ENCODE data around the gene A2M. TPM values are rescaled to one million over a fixed set of nuclear protein-coding genes. Genes with fewer than 3 reads are reported as not detected.

A2M gene
- total RNA-seq, 1 donor from 2014 or later, result 346 TPM

DNA sequence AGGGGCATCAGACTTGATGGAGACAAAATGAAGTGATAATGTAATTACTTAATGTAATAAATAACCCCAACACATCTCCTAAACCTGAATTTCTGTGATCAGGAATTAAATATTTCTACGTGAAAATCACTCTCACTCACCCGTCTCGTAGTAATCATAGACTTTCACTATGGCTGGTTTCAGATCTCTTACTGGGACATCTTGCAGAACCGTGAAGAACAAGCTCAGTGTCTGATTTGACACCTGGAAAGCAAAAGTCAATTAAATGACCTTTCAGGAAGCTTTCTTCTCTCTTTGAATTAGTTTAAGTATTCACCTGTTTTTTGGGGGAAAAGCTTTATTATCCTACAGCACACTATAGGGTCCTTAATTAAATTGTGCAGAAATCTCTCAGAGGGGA, 47.1 kb downstream of the A2M start:
- H3K27ac Mint-ChIP-seq (ENCODE audit: unreplicated experiment), result no peak overlapping the region
- H3K4me3 Mint-ChIP-seq (ENCODE audit: unreplicated experiment), result no peak overlapping the region
- H3K36me3 Mint-ChIP-seq (ENCODE audit: unreplicated experiment), result no peaks in the 10 kb centered on the region
- peaks cover 3% of the 10 kb centered on the region for H3K4me1 Mint-ChIP-seq (ENCODE audit: low read depth, unreplicated experiment)
- no peak for DNase-seq
- no peak for TF ChIP-seq CTCF (IDR thresholded peaks at IDR 0.05; ENCODE audit: partially characterized antibody, unreplicated experiment)
- H3K9me3 Mint-ChIP-seq (ENCODE audit: unreplicated experiment), result peaks cover 4% of the 10 kb centered on the region
- peaks cover 4% of the 10 kb centered on the region for H3K27me3 Mint-ChIP-seq (ENCODE audit: unreplicated experiment)

GRCh38 chr12:9068086-9068485, 47.6 kb downstream of the A2M start:
- TF ChIP-seq CTCF (IDR thresholded peaks at IDR 0.05; ENCODE audit: partially characterized antibody, unreplicated experiment), result no peak
- Mint-ChIP-seq H3K9me3 (ENCODE audit: unreplicated experiment) (peaks cover 4% of the 10 kb centered on the region), H3K4me3 (ENCODE audit: unreplicated experiment) (no peak overlapping the region), H3K36me3 (ENCODE audit: unreplicated experiment) (no peaks in the 10 kb centered on the region), H3K4me1 (ENCODE audit: low read depth, unreplicated experiment) (peaks cover 3% of the 10 kb centered on the region), H3K27ac (ENCODE audit: unreplicated experiment) (no peak overlapping the region), H3K27me3 (ENCODE audit: unreplicated experiment) (peaks cover 4% of the 10 kb centered on the region)
- DNase-seq, result no peak

- TF ChIP-seq CTCF (IDR thresholded peaks at IDR 0.05; ENCODE audit: partially characterized antibody, unreplicated experiment), result no peak
- Mint-ChIP-seq H3K36me3 (ENCODE audit: unreplicated experiment) (no peaks in the 10 kb centered on the region), H3K9me3 (ENCODE audit: unreplicated experiment) (peaks cover 4% of the 10 kb centered on the region), H3K27me3 (ENCODE audit: unreplicated experiment) (peaks cover 4% of the 10 kb centered on the region), H3K27ac (ENCODE audit: unreplicated experiment) (no peak overlapping the region), H3K4me3 (ENCODE audit: unreplicated experiment) (peak overlapping the region; percentile 39), H3K4me1 (ENCODE audit: low read depth, unreplicated experiment) (peaks cover 3% of the 10 kb centered on the region)
- no peak for DNase-seq
Measured at GRCh38 chr12:9066755-9067423, 48.8 kb downstream of the A2M start.

GRCh38 chr12:9066183-9066623, 49.5 kb downstream of the A2M start:
- H3K4me1 Mint-ChIP-seq (ENCODE audit: low read depth, unreplicated experiment), result peaks cover 3% of the 10 kb centered on the region
- no peak for DNase-seq
- H3K27me3 Mint-ChIP-seq (ENCODE audit: unreplicated experiment), result peaks cover 4% of the 10 kb centered on the region
- peaks cover 4% of the 10 kb centered on the region for H3K9me3 Mint-ChIP-seq (ENCODE audit: unreplicated experiment)
- TF ChIP-seq CTCF (IDR thresholded peaks at IDR 0.05; ENCODE audit: partially characterized antibody, unreplicated experiment), result no peak
- H3K27ac Mint-ChIP-seq (ENCODE audit: unreplicated experiment), result peak overlapping the region; percentile 5
- no peaks in the 10 kb centered on the region for H3K36me3 Mint-ChIP-seq (ENCODE audit: unreplicated experiment)
- H3K4me3 Mint-ChIP-seq (ENCODE audit: unreplicated experiment), result peak overlapping the region; percentile 23

DNA sequence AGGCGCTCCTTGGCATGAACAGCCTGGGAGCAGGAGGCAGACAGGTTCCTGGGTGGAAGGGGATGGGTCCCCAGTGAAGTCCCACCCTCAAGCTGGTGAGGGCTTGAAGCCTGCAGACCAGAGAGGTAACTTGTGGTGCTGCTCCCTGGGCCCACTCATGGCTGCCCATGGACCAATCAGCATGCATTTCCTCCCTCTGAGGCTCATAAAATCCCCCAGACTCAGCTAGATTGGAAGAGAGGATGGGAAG, 50.2 kb downstream of the A2M start:
- Mint-ChIP-seq H3K4me3 (ENCODE audit: unreplicated experiment) (no peak overlapping the region), H3K9me3 (ENCODE audit: unreplicated experiment) (peaks cover 4% of the 10 kb centered on the region), H3K27me3 (ENCODE audit: unreplicated experiment) (peaks cover 4% of the 10 kb centered on the region), H3K4me1 (ENCODE audit: low read depth, unreplicated experiment) (peaks cover 3% of the 10 kb centered on the region), H3K27ac (ENCODE audit: unreplicated experiment) (no peak overlapping the region), H3K36me3 (ENCODE audit: unreplicated experiment) (no peaks in the 10 kb centered on the region)
- no peak for DNase-seq
- no peak for TF ChIP-seq CTCF (IDR thresholded peaks at IDR 0.05; ENCODE audit: partially characterized antibody, unreplicated experiment)

All from glutamatergic neuron (in vitro differentiated cells).